ENCODE measurements around the gene IL3.

Gene IL3

GRCh38 chr5:132057498-132058255 lies 2.8 kb upstream of the IL3 start:
- DNase-seq, result no peak

- DNase-seq, result no peak
Observed at GRCh38 chr5:132058646-132059042, 1.8 kb upstream of the IL3 start.

GRCh38 chr5:132059043-132059695 lies 1.3 kb upstream of the IL3 start:
- no peak for DNase-seq

- no peak for DNase-seq
Observed at GRCh38 chr5:132059696-132060500, 557 bp upstream of the IL3 start.

- peak; percentile 86 for DNase-seq
Observed at GRCh38 chr5:132063090-132063911, 2.8 kb downstream of the IL3 start.

- DNase-seq, result no peak
Observed at GRCh38 chr5:132064140-132064539, 3.7 kb downstream of the IL3 start.

GRCh38 chr5:132064738-132065331 lies 4.4 kb downstream of the IL3 start:
- peak; percentile 79 for DNase-seq

GRCh38 chr5:132065351-132065937 lies 5.0 kb downstream of the IL3 start:
- DNase-seq, result peak; percentile 50

- no peak for DNase-seq
Observed at GRCh38 chr5:132065951-132066701, 5.7 kb downstream of the IL3 start.

GRCh38 chr5:132066871-132067270 lies 6.4 kb downstream of the IL3 start:
- no peak for DNase-seq

- DNase-seq, result no peak
Observed at GRCh38 chr5:132067451-132067850, 7.0 kb downstream of the IL3 start.

GRCh38 chr5:132067941-132068808 lies 7.7 kb downstream of the IL3 start:
- no peak for DNase-seq

GRCh38 chr5:132069561-132069960 lies 9.1 kb downstream of the IL3 start:
- no peak for DNase-seq

GRCh38 chr5:132069994-132070393 lies 9.5 kb downstream of the IL3 start:
- no peak for DNase-seq

- DNase-seq, result no peak
Observed at GRCh38 chr5:132070460-132071337, 10.2 kb downstream of the IL3 start.

GRCh38 chr5:132071338-132071707 lies 10.9 kb downstream of the IL3 start:
- DNase-seq, result no peak

GRCh38 chr5:132072070-132072469 lies 11.6 kb downstream of the IL3 start:
- no peak for DNase-seq

- DNase-seq, result no peak
Observed at GRCh38 chr5:132072528-132072927, 12.1 kb downstream of the IL3 start.

All from stimulated activated CD4-positive, alpha-beta T cell treated with anti-CD3 and anti-CD28 coated beads, Interleukin-12 subunit alpha, Interleukin-12 subunit beta, amount 100 ng/mL, for 4 hours (primary cell).